Measurements from ENCODE around the gene ALG2. TPM values are rescaled to one million over a fixed set of nuclear protein-coding genes. Genes with fewer than 3 reads are reported as not detected.

ALG2 gene
- total RNA-seq, 1 donor from 2014 or later = 39.0 TPM

- Mint-ChIP-seq H3K4me1 (ENCODE audit: low read depth) (peaks cover 12% of the 10 kb centered on the region), H3K36me3 (ENCODE audit: insufficient read depth) (peaks cover 16% of the 10 kb centered on the region), H3K4me3 (ENCODE audit: low read depth) (no peak overlapping the region), H3K9me3 (ENCODE audit: low read depth) (peaks cover 3% of the 10 kb centered on the region), H3K27me3 (no peaks in the 10 kb centered on the region), H3K27ac (peak overlapping the region; percentile 79)
- no peak for DNase-seq (ENCODE audit: low spot score, unreplicated experiment)
- no peak for TF ChIP-seq CTCF (IDR thresholded peaks at IDR 0.05; ENCODE audit: unreplicated experiment)
Observed at GRCh38 chr9:99237356-99237755, 15.6 kb upstream of the ALG2 start.

GRCh38 chr9:99235926-99236634, 14.3 kb upstream of the ALG2 start:
- no peak for DNase-seq (ENCODE audit: low spot score, unreplicated experiment)
- no peak for TF ChIP-seq CTCF (IDR thresholded peaks at IDR 0.05; ENCODE audit: unreplicated experiment)
- H3K4me1 Mint-ChIP-seq (ENCODE audit: low read depth) = peaks cover 12% of the 10 kb centered on the region

GRCh38 chr9:99235069-99235468, 13.3 kb upstream of the ALG2 start:
- Mint-ChIP-seq H3K9me3 (ENCODE audit: low read depth) (peaks cover 3% of the 10 kb centered on the region), H3K27ac (no peak overlapping the region), H3K4me1 (ENCODE audit: low read depth) (peaks cover 12% of the 10 kb centered on the region), H3K27me3 (no peaks in the 10 kb centered on the region), H3K4me3 (ENCODE audit: low read depth) (no peak overlapping the region), H3K36me3 (ENCODE audit: insufficient read depth) (peaks cover 21% of the 10 kb centered on the region)
- no peak for TF ChIP-seq CTCF (IDR thresholded peaks at IDR 0.05; ENCODE audit: unreplicated experiment)
- no peak for DNase-seq (ENCODE audit: low spot score, unreplicated experiment)

More at GRCh38 chr9:99235926-99236634, 14.3 kb upstream of the ALG2 start:
- H3K4me3 Mint-ChIP-seq (ENCODE audit: low read depth) = no peak overlapping the region
- H3K27me3 Mint-ChIP-seq = no peaks in the 10 kb centered on the region
- peaks cover 3% of the 10 kb centered on the region for H3K9me3 Mint-ChIP-seq (ENCODE audit: low read depth)
- peaks cover 14% of the 10 kb centered on the region for H3K36me3 Mint-ChIP-seq (ENCODE audit: insufficient read depth)
- H3K27ac Mint-ChIP-seq = peak overlapping the region; percentile 46

- no peak for DNase-seq (ENCODE audit: low spot score, unreplicated experiment)
- Mint-ChIP-seq H3K4me3 (ENCODE audit: low read depth) (no peak overlapping the region), H3K9me3 (ENCODE audit: low read depth) (peaks cover 3% of the 10 kb centered on the region), H3K36me3 (ENCODE audit: insufficient read depth) (peaks cover 19% of the 10 kb centered on the region), H3K27me3 (no peaks in the 10 kb centered on the region), H3K27ac (no peak overlapping the region), H3K4me1 (ENCODE audit: low read depth) (peaks cover 12% of the 10 kb centered on the region)
- TF ChIP-seq CTCF (IDR thresholded peaks at IDR 0.05; ENCODE audit: unreplicated experiment) = no peak
Observed at GRCh38 chr9:99234618-99235017, 12.9 kb upstream of the ALG2 start.

- TF ChIP-seq CTCF (IDR thresholded peaks at IDR 0.05; ENCODE audit: unreplicated experiment) = peak; percentile 54
- H3K9me3 Mint-ChIP-seq (ENCODE audit: low read depth) = no peaks in the 10 kb centered on the region
- peaks cover 4% of the 10 kb centered on the region for H3K4me1 Mint-ChIP-seq (ENCODE audit: low read depth)
- H3K27ac Mint-ChIP-seq = no peak overlapping the region
- H3K36me3 Mint-ChIP-seq (ENCODE audit: insufficient read depth) = peaks cover 20% of the 10 kb centered on the region
- no peaks in the 10 kb centered on the region for H3K27me3 Mint-ChIP-seq
- H3K4me3 Mint-ChIP-seq (ENCODE audit: low read depth) = no peak overlapping the region
- DNase-seq (ENCODE audit: low spot score, unreplicated experiment) = no peak
Observed at GRCh38 chr9:99231711-99232110, 10.0 kb upstream of the ALG2 start.
